ENCODE data around the gene TMEM144.

DNA sequence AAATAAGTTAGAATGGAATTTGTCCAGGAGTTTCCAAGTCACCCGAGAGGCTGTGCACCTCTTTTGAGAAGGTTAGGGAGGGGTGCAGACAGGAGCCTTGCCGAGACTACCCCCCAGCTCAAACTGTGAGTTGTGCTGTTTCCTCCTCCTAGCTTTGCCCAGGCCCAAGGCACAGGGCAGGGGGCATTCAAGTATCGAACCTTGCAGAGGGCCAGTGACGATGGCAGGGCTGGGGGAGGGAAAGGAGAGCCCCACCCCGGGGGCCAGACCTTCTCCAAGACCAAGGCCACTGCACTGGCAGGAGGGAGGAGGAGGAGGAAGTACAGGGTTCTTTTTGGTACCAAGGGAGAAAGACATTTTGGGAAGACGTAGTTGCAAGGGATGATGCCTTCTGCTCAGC, 80.6 kb downstream of the TMEM144 start:
- no peak for TF ChIP-seq EP300 (IDR thresholded peaks at IDR 0.05)
- TF ChIP-seq POLR2A (IDR thresholded peaks at IDR 0.05): no peak
- TF ChIP-seq CTCF (IDR thresholded peaks at IDR 0.05): no peak

Data from ovary (tissue), 3 donors.